Hepatocyte (in vitro differentiated cells): ENCODE results near the gene OPA1. TPM values are rescaled to one million over a fixed set of nuclear protein-coding genes. Genes with fewer than 3 reads are reported as not detected.
"Not testable (repeated sequence)": the region's sequence is repeated elsewhere in the genome, so short reads cannot be mapped to it uniquely, and the experiment has no call there.

ENCODE experiments used
- DNase-seq: peaks from one replicate; pipeline ENCODE4 v3.0.0-alpha.2; 2016; ENCODE audit warnings: low spot score
- H2AFZ ChIP-seq: fragments of 200-600 bp; sonication (generic); 2 replicates; pipeline ENCODE4 v1.6.0; 2016; ENCODE audit warnings: antibody characterized with exemption, mild to moderate bottlenecking
- H3K27ac ChIP-seq: fragments of 200-600 bp; sonication (generic); 2 replicates; pipeline ENCODE4 v1.5.1; 2016; ENCODE audit warnings: mild to moderate bottlenecking
- H3K27me3 ChIP-seq: fragments of 200-600 bp; sonication (generic); 2 replicates; pipeline ENCODE4 v1.6.1; 2016
- H3K36me3 ChIP-seq: fragments of 200-600 bp; sonication (generic); replicated peaks from 2 replicates; pipeline ENCODE4 v1.5.1; 2016; ENCODE audit warnings: low read depth; ENCODE audit not compliant: insufficient read depth
- H3K4me1 ChIP-seq: fragments of 200-600 bp; sonication (generic); 2 replicates; pipeline ENCODE4 v1.5.1; 2016; ENCODE audit warnings: mild to moderate bottlenecking, moderate library complexity; ENCODE audit not compliant: insufficient read depth
- H3K4me2 ChIP-seq: fragments of 200-600 bp; sonication (generic); 2 replicates; pipeline ENCODE4 v1.6.0; 2016
- H3K4me3 ChIP-seq: fragments of 200-600 bp; sonication (generic); 2 replicates; pipeline ENCODE4 v1.5.1; 2016; ENCODE audit warnings: mild to moderate bottlenecking
- H3K79me2 ChIP-seq: fragments of 200-600 bp; sonication (generic); 2 replicates; pipeline ENCODE4 v1.6.0; 2017; ENCODE audit warnings: mild to moderate bottlenecking
- H3K9me2 ChIP-seq: fragments of 200-600 bp; sonication (generic); replicated peaks from 2 replicates; pipeline ENCODE4 v1.6.0; 2017; ENCODE audit warnings: mild to moderate bottlenecking; ENCODE audit not compliant: insufficient read depth
- H3K9me3 ChIP-seq: fragments of 200-600 bp; sonication (generic); 2 replicates; pipeline ENCODE4 v1.5.1; 2016; ENCODE audit warnings: low read depth, mild to moderate bottlenecking
- H4K20me1 ChIP-seq: fragments of 200-600 bp; sonication (generic); 2 replicates; pipeline ENCODE4 v1.6.0; 2016; ENCODE audit warnings: mild to moderate bottlenecking; ENCODE audit not compliant: insufficient read depth, poor library complexity, severe bottlenecking
- CTCF ChIP-seq: fragments of 200-600 bp; sonication (generic); IDR thresholded peaks from 2 replicates; pipeline ENCODE4 v1.5.1; 2016; ENCODE audit warnings: antibody characterized with exemption, mild to moderate bottlenecking; ENCODE audit not compliant: poor library complexity
- EZH2 ChIP-seq: fragments of 200-600 bp; sonication (generic); IDR thresholded peaks from 2 replicates; pipeline ENCODE4 v1.6.1; 2016; ENCODE audit warnings: antibody characterized with exemption, mild to moderate bottlenecking, borderline replicate concordance
- EZH2phosphoT487 ChIP-seq: fragments of 200-600 bp; sonication (generic); IDR thresholded peaks from one replicate; pipeline ENCODE4 v1.6.1; 2018; ENCODE audit warnings: antibody characterized with exemption, mild to moderate bottlenecking, low read depth, moderate library complexity; ENCODE audit not compliant: unreplicated experiment, severe bottlenecking
- WGBS: methylation state at CpG from one replicate; pipeline ENCODE4 v1.1.6; 2016; ENCODE audit warnings: low lambda C conversion rate; ENCODE audit errors: missing lambda C conversion rate; 5-methylcytosine and 5-hydroxymethylcytosine counted together
- polyA plus RNA-seq: library from polyadenylated mRNA; unstranded; fragments of >200 nt; fragmentation: Nextera tagmentation; extraction: Ambion mirVana; gene quantifications from 2 replicates; pipeline ENCODE4 v1.2.1, GENCODE V29; 2016
- total RNA-seq: library from RNA; depleted of rRNA; stranded (reverse); fragments of >200 nt; gene quantifications from 2 replicates; pipeline ENCODE4 v1.2.3, GENCODE V29; 2014

The OPA1 gene
- total and polyA plus RNA-seq, 2 experiments from 2014 or later: 17.7 to 49.0 TPM

GRCh38 chr3:193610516-193610915, 17.5 kb downstream of the OPA1 start:
- not testable (repeated sequence) for H3K9me2 ChIP-seq, H3K27ac ChIP-seq, H4K20me1 ChIP-seq, H3K27me3 ChIP-seq, H3K4me3 ChIP-seq, H3K36me3 ChIP-seq, DNase-seq, H3K9me3 ChIP-seq, H2AFZ ChIP-seq, H3K4me1 ChIP-seq, H3K4me2 ChIP-seq
- WGBS: 94% methylated on average over 11 of the region's 11 CpGs
- peaks cover 74% of the 10 kb centered on the region for H3K79me2 ChIP-seq

- Histone ChIP-seq H3K27ac (no peak overlapping the region), H3K4me3 (no peak overlapping the region), H3K9me3 (no peaks in the 10 kb centered on the region), H3K4me2 (no peak overlapping the region), H2AFZ (no peak overlapping the region), H3K36me3 (no peaks in the 10 kb centered on the region), H3K4me1 (no peaks in the 10 kb centered on the region), H3K79me2 (peaks cover 49% of the 10 kb centered on the region), H3K27me3 (no peaks in the 10 kb centered on the region), H3K9me2 (no peaks in the 10 kb centered on the region), H4K20me1 (no peaks in the 10 kb centered on the region)
- TF ChIP-seq CTCF (no peak), EZH2 (no peak), EZH2phosphoT487 (no peak)
- WGBS: 81% methylated on average over 2 of the region's 2 CpGs
- no peak for DNase-seq
Measured at GRCh38 chr3:193614430-193614829, 21.4 kb downstream of the OPA1 start.

- TF ChIP-seq EZH2phosphoT487: no peak
- no peak for TF ChIP-seq CTCF
- no peak for TF ChIP-seq EZH2
- 95% methylated on average over 1 of the region's 1 CpG for WGBS
- no peak overlapping the region for H3K4me3 ChIP-seq
- no peak overlapping the region for H2AFZ ChIP-seq
- H3K27me3 ChIP-seq: no peaks in the 10 kb centered on the region
- no peak overlapping the region for H3K27ac ChIP-seq
- no peak overlapping the region for H3K4me2 ChIP-seq
- peaks cover 23% of the 10 kb centered on the region for H3K79me2 ChIP-seq
- H3K4me1 ChIP-seq: no peaks in the 10 kb centered on the region
- H3K36me3 ChIP-seq: no peaks in the 10 kb centered on the region
- H3K9me3 ChIP-seq: no peaks in the 10 kb centered on the region
- no peak for DNase-seq
- H4K20me1 ChIP-seq: no peaks in the 10 kb centered on the region
- H3K9me2 ChIP-seq: no peaks in the 10 kb centered on the region
Measured at GRCh38 chr3:193617628-193618027, 24.6 kb downstream of the OPA1 start.

GRCh38 chr3:193620057-193620456, 27.0 kb downstream of the OPA1 start:
- Histone ChIP-seq H3K4me1 (no peaks in the 10 kb centered on the region), H3K9me3 (no peaks in the 10 kb centered on the region), H3K36me3 (no peaks in the 10 kb centered on the region), H3K27ac (no peak overlapping the region), H3K4me3 (no peak overlapping the region), H3K79me2 (peaks cover 3% of the 10 kb centered on the region), H3K4me2 (no peak overlapping the region), H3K9me2 (no peaks in the 10 kb centered on the region), H2AFZ (no peak overlapping the region), H4K20me1 (no peaks in the 10 kb centered on the region), H3K27me3 (no peaks in the 10 kb centered on the region)
- WGBS: 78% methylated on average over 1 of the region's 1 CpG
- DNase-seq: no peak
- no peak for TF ChIP-seq EZH2phosphoT487

GRCh38 chr3:193620650-193621049, 27.6 kb downstream of the OPA1 start:
- Histone ChIP-seq H4K20me1 (no peaks in the 10 kb centered on the region), H3K27me3 (no peaks in the 10 kb centered on the region), H3K79me2 (no peaks in the 10 kb centered on the region), H3K9me3 (no peaks in the 10 kb centered on the region), H3K9me2 (no peaks in the 10 kb centered on the region), H3K4me1 (no peaks in the 10 kb centered on the region), H3K27ac (no peak overlapping the region), H2AFZ (no peak overlapping the region), H3K4me3 (no peak overlapping the region), H3K4me2 (no peak overlapping the region), H3K36me3 (no peaks in the 10 kb centered on the region)
- TF ChIP-seq EZH2phosphoT487 (no peak), CTCF (no peak), EZH2 (no peak)
- DNase-seq: no peak
